H9 (cell line): ENCODE results near the gene CXCL8. TPM values are rescaled to one million over a fixed set of nuclear protein-coding genes. Genes with fewer than 3 reads are reported as not detected.
A peak's percentile ranks its signal among the peaks of the same experiment; 100 is the strongest.

Source experiments
- DNase-seq: peaks from one replicate; pipeline ENCODE4 v3.0.0-alpha.2; 2017
- H2AFZ ChIP-seq: one replicate; pipeline ENCODE4 v1.6.1; 2013; ENCODE audit warnings: mild to moderate bottlenecking, low read length, control low read depth, moderate library complexity
- H2AK5ac ChIP-seq: 2 replicates; pipeline ENCODE4 v1.6.1; 2013; ENCODE audit warnings: low read length, control low read depth, mixed read lengths; ENCODE audit not compliant: insufficient read length
- H2BK120ac ChIP-seq: one replicate; pipeline ENCODE4 v1.6.1; 2013; ENCODE audit warnings: low read depth, mild to moderate bottlenecking, low read length, control low read depth, inconsistent platforms; ENCODE audit not compliant: poor library complexity, severe bottlenecking
- H2BK12ac ChIP-seq: 2 replicates; pipeline ENCODE4 v1.6.1; 2013; ENCODE audit warnings: low read length, control low read depth, mixed read lengths, low read depth; ENCODE audit not compliant: insufficient read length
- H2BK15ac ChIP-seq: 2 replicates; pipeline ENCODE4 v1.6.1; 2013; ENCODE audit warnings: low read depth, low read length, control low read depth
- H2BK20ac ChIP-seq: one replicate; pipeline ENCODE4 v1.6.1; 2013; ENCODE audit warnings: low read depth, mild to moderate bottlenecking, low read length, control low read depth, inconsistent platforms; ENCODE audit not compliant: poor library complexity, severe bottlenecking
- H2BK5ac ChIP-seq: 2 replicates; pipeline ENCODE4 v1.6.1; 2013; ENCODE audit warnings: low read length, control low read depth, mixed read lengths; ENCODE audit not compliant: insufficient read length
- H3K14ac ChIP-seq: 2 replicates; pipeline ENCODE4 v1.6.1; 2013; ENCODE audit warnings: low read length, control low read depth; ENCODE audit not compliant: insufficient read depth
- H3K18ac ChIP-seq: 2 replicates; pipeline ENCODE4 v1.6.1; 2013; ENCODE audit warnings: low read depth, mild to moderate bottlenecking, mixed read lengths, low read length, control low read depth; ENCODE audit not compliant: insufficient read length
- H3K23ac ChIP-seq: 2 replicates; pipeline ENCODE4 v1.6.1; 2013; ENCODE audit warnings: low read length, control low read depth, mixed read lengths, low read depth; ENCODE audit not compliant: insufficient read length
- H3K23me2 ChIP-seq: 2 replicates; pipeline ENCODE4 v1.6.1; 2013; ENCODE audit warnings: low read depth, mild to moderate bottlenecking, mixed read lengths, low read length, control low read depth; ENCODE audit not compliant: insufficient read length, poor library complexity, severe bottlenecking
- H3K27ac ChIP-seq: 2 replicates; pipeline ENCODE4 v1.5.1; 2013; ENCODE audit warnings: low read length, control low read depth, mixed read lengths, low read depth; ENCODE audit not compliant: insufficient read length
- H3K27me3 ChIP-seq: 2 replicates; pipeline ENCODE4 v1.6.1; 2013; ENCODE audit warnings: low read length, control low read depth, inconsistent platforms; ENCODE audit not compliant: insufficient read depth
- H3K4ac ChIP-seq: 2 replicates; pipeline ENCODE4 v1.6.1; 2013; ENCODE audit warnings: low read depth, mild to moderate bottlenecking, control low read depth, inconsistent platforms, low read length, moderate library complexity
- H3K4me1 ChIP-seq: 2 replicates; pipeline ENCODE4 v1.6.1; 2013; ENCODE audit warnings: low read length, control low read depth, inconsistent platforms; ENCODE audit not compliant: insufficient read depth
- H3K4me2 ChIP-seq: 2 replicates; pipeline ENCODE4 v1.6.1; 2013; ENCODE audit warnings: low read length, control low read depth, mixed read lengths; ENCODE audit not compliant: insufficient read length, insufficient read depth
- H3K56ac ChIP-seq: 2 replicates; pipeline ENCODE4 v1.6.1; 2013; ENCODE audit warnings: low read depth, mild to moderate bottlenecking, mixed read lengths, low read length, control low read depth; ENCODE audit not compliant: insufficient read length
- H3K79me1 ChIP-seq: 2 replicates; pipeline ENCODE4 v1.6.1; 2013; ENCODE audit warnings: low read depth, mild to moderate bottlenecking, moderate library complexity, low read length, control low read depth, inconsistent platforms; ENCODE audit not compliant: insufficient read depth, poor library complexity, severe bottlenecking
- H3K79me2 ChIP-seq: 2 replicates; pipeline ENCODE4 v1.6.1; 2013; ENCODE audit warnings: low read length, control low read depth, inconsistent platforms; ENCODE audit not compliant: insufficient read depth
- H3K9ac ChIP-seq: 2 replicates; pipeline ENCODE4 v1.6.1; 2013; ENCODE audit warnings: low read length, control low read depth, mixed read lengths; ENCODE audit not compliant: insufficient read length; ENCODE audit errors: extremely low read depth
- H3K9me3 ChIP-seq: one replicate; pipeline ENCODE4 v1.6.1; 2013; ENCODE audit warnings: low read depth, low read length, inconsistent platforms; ENCODE audit not compliant: control insufficient read depth
- H3T11ph ChIP-seq: one replicate; pipeline ENCODE4 v1.6.1; 2013; ENCODE audit warnings: mild to moderate bottlenecking, low read length, control low read depth, inconsistent platforms
- H4K20me1 ChIP-seq: one replicate; pipeline ENCODE4 v1.6.1; 2013; ENCODE audit not compliant: control insufficient read depth, insufficient read length, insufficient read depth
- H4K5ac ChIP-seq: 2 replicates; pipeline ENCODE4 v1.6.1; 2013; ENCODE audit warnings: low read depth, mild to moderate bottlenecking, mixed read lengths, low read length, control low read depth; ENCODE audit not compliant: insufficient read length
- H4K8ac ChIP-seq: replicated peaks from 2 replicates; pipeline ENCODE4 v1.6.1; 2013; ENCODE audit warnings: low read length, control low read depth, mixed read lengths, low read depth; ENCODE audit not compliant: insufficient read length
- H4K91ac ChIP-seq: 2 replicates; pipeline ENCODE4 v1.6.1; 2013; ENCODE audit warnings: low read depth, mild to moderate bottlenecking, moderate library complexity, mixed read lengths, low read length, control low read depth; ENCODE audit not compliant: insufficient read length
- H3K27ac Mint-ChIP-seq, 3 experiments: 2 replicates in 2 of 3; 3 replicates in 1 of 3; pipeline ENCODE4 v1.8.0; 2020 to 2021; ENCODE audit warnings: mixed read lengths in 3 of 3, mild to moderate bottlenecking in 1 of 3, moderate library complexity in 1 of 3
- H3K27me3 Mint-ChIP-seq: 2 replicates; pipeline ENCODE4 v1.8.0; 2021; ENCODE audit warnings: low read depth, mild to moderate bottlenecking, moderate library complexity, mixed read lengths
- H3K36me3 Mint-ChIP-seq, 3 experiments: 2 replicates in 2 of 3; 3 replicates in 1 of 3; pipeline ENCODE4 v1.8.0; 2020 to 2021; ENCODE audit warnings: low read depth in 3 of 3, mixed read lengths in 3 of 3; ENCODE audit not compliant: insufficient read depth in 1 of 3
- H3K4me1 Mint-ChIP-seq, 2 experiments: 2 replicates each; pipeline ENCODE4 v1.8.0; 2020; ENCODE audit warnings: mixed read lengths in 2 of 2
- H3K4me3 Mint-ChIP-seq, 2 experiments: 2 replicates in 1 of 2; 3 replicates in 1 of 2; pipeline ENCODE4 v1.8.0; 2020 to 2021; ENCODE audit warnings: mild to moderate bottlenecking in 2 of 2, mixed read lengths in 2 of 2, moderate library complexity in 1 of 2
- H3K9me3 Mint-ChIP-seq, 2 experiments: 2 replicates in 1 of 2; 3 replicates in 1 of 2; pipeline ENCODE4 v1.8.0; 2020; ENCODE audit warnings: mild to moderate bottlenecking in 2 of 2, mixed read lengths in 2 of 2, moderate library complexity in 1 of 2
- CTCF ChIP-seq: fragments of 200-600 bp; sonication (generic); conservative IDR thresholded peaks from 3 replicates; pipeline ENCODE4 v1.8.0; 2021; ENCODE audit warnings: antibody characterized with exemption, mild to moderate bottlenecking
- WGBS: extraction: QIAGEN DNeasy Blood & Tissue Kit; methylation state at CpG from one replicate; pipeline ENCODE4 v1.1.7; 2013; ENCODE audit warnings: missing lambda C conversion rate, low lambda C conversion rate, mixed read lengths; ENCODE audit not compliant: insufficient read length; ENCODE audit errors: extremely low coverage; 5-methylcytosine and 5-hydroxymethylcytosine counted together
- total RNA-seq: library from RNA; stranded (reverse); gene quantifications from 2 replicates; pipeline ENCODE4 v1.2.1, GENCODE V29; 2021

Gene CXCL8
- total RNA-seq, 1 experiment from 2014 or later = not detected

GRCh38 chr4:73705721-73706120 lies 34.6 kb upstream of the CXCL8 start:
- H3K18ac ChIP-seq = no peak overlapping the region
- Mint-ChIP-seq H3K9me3 (peaks cover 0 to 2% of the 10 kb centered on the region in 2 experiments; a peak in 1 of 5 replicates), H3K4me1 (peaks cover 12 to 24% of the 10 kb centered on the region in 2 experiments), H3K27ac (peak overlapping the region in 1 of 3 experiments; percentile 84; a peak in 2 of 7 replicates), H3K36me3 (no peaks in the 10 kb centered on the region; a peak in 1 of 7 replicates), H3K4me3 (no peak overlapping the region), H3K27me3 (no peaks in the 10 kb centered on the region; the same call in 1 of the 2 replicates)
- no peak overlapping the region for H3T11ph ChIP-seq
- H3K79me2 ChIP-seq = no peaks in the 10 kb centered on the region
- no peaks in the 10 kb centered on the region for H3K79me1 ChIP-seq
- H3K27me3 ChIP-seq = no peaks in the 10 kb centered on the region
- no peak for TF ChIP-seq CTCF
- H3K14ac ChIP-seq = no peak overlapping the region
- no peaks in the 10 kb centered on the region for H3K9me3 ChIP-seq
- no peak overlapping the region for H3K4ac ChIP-seq
- no peaks in the 10 kb centered on the region for H4K20me1 ChIP-seq
- H3K27ac ChIP-seq = peak overlapping the region; percentile 99
- no peak overlapping the region for H4K91ac ChIP-seq
- no peak overlapping the region for H2AK5ac ChIP-seq
- no peak overlapping the region for H3K9ac ChIP-seq
- no peaks in the 10 kb centered on the region for H3K23me2 ChIP-seq
- no peak overlapping the region for H3K4me2 ChIP-seq
- no peak overlapping the region for H2BK12ac ChIP-seq
- H2BK120ac ChIP-seq = no peak overlapping the region
- H3K56ac ChIP-seq = no peak overlapping the region
- WGBS = no CpG with 5 or more reads among the region's 1 CpG
- no peak overlapping the region for H2BK15ac ChIP-seq
- H3K23ac ChIP-seq = no peak overlapping the region
- H4K8ac ChIP-seq = no peak overlapping the region
- H2BK20ac ChIP-seq = no peak overlapping the region
- no peak overlapping the region for H2BK5ac ChIP-seq
- H2AFZ ChIP-seq = no peak overlapping the region
- peaks cover 9% of the 10 kb centered on the region; the same call in 1 of the 2 replicates for H3K4me1 ChIP-seq
- H4K5ac ChIP-seq = no peak overlapping the region
- no peak for DNase-seq
